ENCODE measurements around the gene TMEM245. TPM values are rescaled to one million over a fixed set of nuclear protein-coding genes. Genes with fewer than 3 reads are reported as not detected.
A peak's percentile ranks its signal among the peaks of the same experiment; 100 is the strongest.

Gene TMEM245
- total RNA-seq, result 10 to 100 TPM; 63.6 to 67.6 TPM
- 44.9 TPM for polyA plus RNA-seq (ENCODE audit: insufficient read depth, low read depth, low replicate concordance)
- long read RNA-seq, donor 1, partial matches to known transcripts, result 26 of 35 reads
- long read RNA-seq, donor 1, other reads (novel, unspliced or antisense), result 8 of 35 reads
- long read RNA-seq, donor 2, partial matches to known transcripts, result 26 of 35 reads
- long read RNA-seq, donor 2, other reads (novel, unspliced or antisense), result 7 of 35 reads

DNA sequence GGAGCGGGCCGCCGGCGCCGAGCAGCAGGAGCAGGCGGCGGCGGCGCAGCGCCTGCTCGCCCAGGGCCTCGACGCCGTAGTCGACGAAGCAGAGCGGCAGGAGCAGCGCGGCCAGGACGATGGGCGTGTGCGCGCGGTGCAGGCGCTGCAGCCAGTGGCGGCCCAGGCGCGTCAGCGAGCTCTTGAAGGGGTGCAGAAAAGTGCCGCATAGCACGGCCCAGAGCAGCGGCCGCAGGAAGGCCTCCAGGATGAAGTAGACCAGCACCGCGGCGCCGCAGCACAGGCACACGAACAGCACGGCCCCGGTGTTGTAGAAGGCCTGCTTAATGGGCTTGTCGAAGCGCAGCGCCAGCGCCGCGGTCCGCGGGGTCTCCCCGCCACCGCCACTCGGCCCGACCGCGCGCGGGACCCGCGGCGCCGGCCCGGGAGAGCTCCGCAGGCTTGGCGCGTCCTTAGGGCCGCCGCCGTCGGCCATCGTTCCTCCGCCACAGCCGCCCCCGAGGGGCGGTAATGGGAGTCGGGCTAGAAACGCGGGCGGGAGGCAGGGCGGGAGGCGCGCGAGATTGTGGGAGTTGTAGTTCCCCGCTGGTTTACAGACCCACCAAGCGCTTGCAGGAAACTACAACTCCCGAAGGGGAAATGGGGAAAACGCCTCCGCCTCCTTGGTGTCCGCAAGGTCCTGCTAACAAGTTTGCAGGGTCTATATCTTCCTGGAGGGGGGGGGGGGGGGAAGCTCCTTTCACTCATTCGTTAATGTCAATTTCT lies at the start of gene TMEM245:
Gene TMEM245 (minus strand): TSS at position 509 of the 765 bp plus-strand sequence. CDS start 34 bp downstream, at position 475.
- no peaks in the 10 kb centered on the region for H3K9me3 ChIP-seq
- H3K27me3 ChIP-seq, result no peaks in the 10 kb centered on the region
- H3K36me3 ChIP-seq (ENCODE audit: low read depth, missing control alignments), result no peaks in the 10 kb centered on the region
- WGBS, 2 donors, result 1% methylated on average over 7 to 25 of the region's 88 CpGs
- intact Hi-C loops (cut with DNase I; ENCODE audit: low total_unique reads), result no loop called here
- peak within 1 kb of the TSS; percentile 74 to 93 for H3K4me3 ChIP-seq
- peak within 1 kb of the TSS; percentile 48 to 95 for H3K27ac ChIP-seq
- peak; percentile 99 for DNase-seq
- H3K4me1 ChIP-seq, result peaks cover 19% of the 10 kb centered on the region
- TF ChIP-seq POLR2A (IDR thresholded peaks at IDR 0.05), result peak; percentile 84
- TF ChIP-seq, protein P1, sequence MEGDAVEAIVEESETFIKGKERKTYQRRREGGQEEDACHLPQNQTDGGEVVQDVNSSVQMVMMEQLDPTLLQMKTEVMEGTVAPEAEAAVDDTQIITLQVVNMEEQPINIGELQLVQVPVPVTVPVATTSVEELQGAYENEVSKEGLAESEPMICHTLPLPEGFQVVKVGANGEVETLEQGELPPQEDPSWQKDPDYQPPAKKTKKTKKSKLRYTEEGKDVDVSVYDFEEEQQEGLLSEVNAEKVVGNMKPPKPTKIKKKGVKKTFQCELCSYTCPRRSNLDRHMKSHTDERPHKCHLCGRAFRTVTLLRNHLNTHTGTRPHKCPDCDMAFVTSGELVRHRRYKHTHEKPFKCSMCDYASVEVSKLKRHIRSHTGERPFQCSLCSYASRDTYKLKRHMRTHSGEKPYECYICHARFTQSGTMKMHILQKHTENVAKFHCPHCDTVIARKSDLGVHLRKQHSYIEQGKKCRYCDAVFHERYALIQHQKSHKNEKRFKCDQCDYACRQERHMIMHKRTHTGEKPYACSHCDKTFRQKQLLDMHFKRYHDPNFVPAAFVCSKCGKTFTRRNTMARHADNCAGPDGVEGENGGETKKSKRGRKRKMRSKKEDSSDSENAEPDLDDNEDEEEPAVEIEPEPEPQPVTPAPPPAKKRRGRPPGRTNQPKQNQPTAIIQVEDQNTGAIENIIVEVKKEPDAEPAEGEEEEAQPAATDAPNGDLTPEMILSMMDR (IDR thresholded peaks at IDR 0.05), result no peak

DNA sequence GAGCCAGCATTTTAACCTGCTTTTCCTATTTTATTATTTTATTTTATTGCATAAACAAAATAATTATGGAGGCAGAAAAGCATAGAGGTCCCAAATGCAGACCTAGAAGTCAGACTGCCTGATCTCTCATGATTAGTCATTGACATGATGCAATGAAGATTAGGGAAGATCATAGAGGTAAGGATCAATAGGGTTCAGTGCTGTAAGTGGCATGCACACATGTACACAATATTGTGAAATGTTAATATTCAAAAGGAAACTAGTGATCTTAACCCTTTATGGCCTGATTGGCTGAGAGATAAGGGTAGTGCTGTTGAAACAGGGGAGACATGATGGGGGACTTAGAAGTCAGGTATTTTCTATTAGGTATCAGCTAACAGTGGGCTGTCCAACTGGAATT lies 48.4 kb upstream of the TMEM245 start:
- Histone ChIP-seq H3K27ac (no peak overlapping the region), H3K4me3 (no peak overlapping the region), H3K9me3 (no peaks in the 10 kb centered on the region), H3K4me1 (no peaks in the 10 kb centered on the region), H3K27me3 (no peaks in the 10 kb centered on the region), H3K36me3 (ENCODE audit: low read depth, missing control alignments) (no peaks in the 10 kb centered on the region)
- intact Hi-C loops (cut with DNase I; ENCODE audit: low total_unique reads), result no loop called here
- no peak for DNase-seq
- TF ChIP-seq POLR2A (IDR thresholded peaks at IDR 0.05), result no peak
- TF ChIP-seq, protein P1 (IDR thresholded peaks at IDR 0.05), result no peak

DNA sequence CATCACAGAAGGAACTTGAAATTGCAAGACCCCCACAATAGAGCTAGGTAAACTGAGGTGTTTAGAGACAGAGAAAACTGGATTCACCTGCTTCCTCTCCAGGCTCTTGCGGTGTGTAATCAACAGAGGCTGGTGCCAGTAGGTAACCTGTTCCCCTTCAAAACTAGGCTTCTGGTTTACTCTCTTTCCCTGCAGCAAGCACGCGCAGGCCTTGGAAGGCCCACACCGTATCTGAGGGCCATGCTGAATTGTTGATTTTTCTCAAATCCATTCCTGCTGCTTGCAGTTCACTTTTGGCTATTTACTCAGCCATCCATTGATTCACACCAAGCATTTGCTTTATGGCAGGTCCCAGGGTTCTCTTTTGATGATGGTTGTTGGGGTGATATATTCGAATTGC lies 48.0 kb upstream of the TMEM245 start:
- WGBS, 2 donors, result 68 to 69% methylated on average over 5 of the region's 5 CpGs
- no peaks in the 10 kb centered on the region for H3K36me3 ChIP-seq (ENCODE audit: low read depth, missing control alignments)
- no peaks in the 10 kb centered on the region for H3K4me1 ChIP-seq
- H3K27ac ChIP-seq, result no peak overlapping the region
- TF ChIP-seq, protein P1 (IDR thresholded peaks at IDR 0.05), result no peak
- TF ChIP-seq POLR2A (IDR thresholded peaks at IDR 0.05), result no peak
- intact Hi-C loops (cut with DNase I; ENCODE audit: low total_unique reads), result no loop called here
- H3K9me3 ChIP-seq, result no peaks in the 10 kb centered on the region
- H3K27me3 ChIP-seq, result no peaks in the 10 kb centered on the region
- DNase-seq, result no peak
- H3K4me3 ChIP-seq, result peak overlapping the region; percentile 51 to 55

DNA sequence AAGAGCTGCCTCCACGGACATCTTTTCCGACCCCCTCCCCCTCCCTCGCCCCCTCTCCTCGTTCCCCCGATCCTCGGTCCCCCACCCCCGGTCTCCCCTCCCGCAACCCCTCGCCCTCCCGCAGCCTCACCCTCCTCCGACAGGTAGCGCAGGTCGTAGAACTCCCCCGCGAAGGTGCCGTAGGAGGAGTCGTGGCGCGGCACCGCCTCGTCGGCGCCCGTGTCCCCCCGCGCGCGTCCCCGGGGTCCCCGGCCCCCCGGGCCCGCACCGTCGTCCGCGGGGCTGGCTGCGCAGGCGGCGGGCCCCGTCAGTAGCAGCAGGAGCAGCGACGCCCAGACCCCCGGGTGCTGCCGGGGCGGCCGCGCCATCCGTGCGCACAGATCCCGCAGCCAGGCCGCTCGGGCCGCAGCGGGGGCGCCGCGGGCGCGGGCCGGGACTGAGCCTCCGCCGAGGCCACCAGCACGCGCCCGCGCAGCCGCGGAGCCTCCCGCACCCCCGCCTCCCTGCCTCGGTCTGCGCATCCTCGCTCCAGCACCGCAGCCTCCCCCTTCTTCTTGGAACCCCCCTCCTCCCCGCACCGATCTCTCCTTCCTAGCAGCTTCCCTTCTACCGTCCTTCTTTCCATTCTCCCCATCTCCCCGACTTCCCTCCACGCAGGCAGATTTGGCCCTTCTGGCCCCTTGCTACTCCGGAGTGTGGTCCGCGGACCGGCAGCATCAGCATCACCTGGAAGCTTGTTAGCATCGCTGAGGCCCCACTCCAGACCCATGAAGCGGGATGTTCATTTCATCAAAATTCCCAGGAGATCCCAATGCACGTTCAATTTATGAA lies 47.2 kb upstream of the TMEM245 start, which contains the start of gene FRRS1L:
Gene FRRS1L (minus strand): TSS at position 479 of the 831 bp plus-strand sequence. CDS start 111 bp downstream, at position 368.
- intact Hi-C loops (cut with DNase I; ENCODE audit: low total_unique reads), result no loop called here
- H3K36me3 ChIP-seq (ENCODE audit: low read depth, missing control alignments), result no peaks in the 10 kb centered on the region
- H3K9me3 ChIP-seq, result no peaks in the 10 kb centered on the region
- H3K4me3 ChIP-seq, result peak within 1 kb of the TSS; percentile 51 to 55
- 2 to 5% methylated on average over 31 to 49 of the region's 86 CpGs for WGBS, 2 donors
- H3K4me1 ChIP-seq, result no peaks in the 10 kb centered on the region
- no peak within 1 kb of the TSS for H3K27ac ChIP-seq
- no peaks in the 10 kb centered on the region for H3K27me3 ChIP-seq
- peak; percentile 45 for DNase-seq
- TF ChIP-seq, protein P1 (IDR thresholded peaks at IDR 0.05), result no peak
- no peak for TF ChIP-seq POLR2A (IDR thresholded peaks at IDR 0.05)

All from testis (tissue), 5 donors.